Vagina (tissue), 2 donors: ENCODE results near the gene ZNF534.

ENCODE experiments used
- CTCF ChIP-seq, 3 experiments: fragments of 450-650 bp in 2 of 3; fragments of 200-600 bp in 1 of 3; sonication (generic) in 1 of 3; IDR thresholded peaks; one replicate each; pipeline ENCODE4 v1.5.1; 2017 to 2019; ENCODE audit warnings: antibody characterized with exemption in 3 of 3, mild to moderate bottlenecking in 2 of 3, moderate library complexity in 2 of 3
- POLR2A ChIP-seq, 2 donors: fragments of 450-650 bp; IDR thresholded peaks; one replicate each; pipeline ENCODE4 v1.6.1; 2017; ENCODE audit warnings: antibody characterized with exemption in 2 of 2, mild to moderate bottlenecking in 2 of 2, moderate library complexity in 2 of 2
- POLR2AphosphoS5 ChIP-seq, 2 donors: sonication (generic); formaldehyde crosslinking; IDR thresholded peaks; one replicate each; pipeline ENCODE4 v1.9.0; 2017; ENCODE audit warnings: antibody characterized with exemption in 2 of 2, mild to moderate bottlenecking in 2 of 2, low read depth in 1 of 2; ENCODE audit not compliant: insufficient read depth in 1 of 2

- TF ChIP-seq CTCF (IDR thresholded peaks at IDR 0.05) (no peak), POLR2A (IDR thresholded peaks at IDR 0.05) (no peak), POLR2AphosphoS5 (IDR thresholded peaks at IDR 0.05; ENCODE audit: insufficient read depth in 1 of 2, low read depth in 1 of 2) (no peak)
Measured at GRCh38 chr19:52415711-52416110, 13.2 kb upstream of the ZNF534 start.
